Breast epithelium (tissue), 3 donors: ENCODE results near the gene IGF2BP2.

Experiments
- CTCF ChIP-seq, 3 donors: fragments of 450-650 bp; IDR thresholded peaks; one replicate each; pipeline ENCODE4 v1.5.1; 2016 to 2017; ENCODE audit warnings: antibody characterized with exemption in 3 of 3, mild to moderate bottlenecking in 3 of 3, moderate library complexity in 3 of 3
- POLR2A ChIP-seq: fragments of 450-650 bp; IDR thresholded peaks from one replicate; pipeline ENCODE4 v1.6.1; 2016; ENCODE audit warnings: antibody characterized with exemption, mild to moderate bottlenecking, moderate library complexity

- TF ChIP-seq CTCF (IDR thresholded peaks at IDR 0.05), result no peak
- TF ChIP-seq POLR2A, result no peak
These were observed 133.2 kb downstream of the IGF2BP2 start for GRCh38 chr3:185691622-185692021.
